ENCODE results near the gene BTBD19. TPM values are rescaled to one million over a fixed set of nuclear protein-coding genes. Genes with fewer than 3 reads are reported as not detected.

BTBD19 gene
- total and polyA plus RNA-seq, 9 of the 15 experiments (the other 6 are each of a cell fraction or from before 2014, with no cell fraction given) = 0.22 to 2.0 (median 0.95) TPM

DNA sequence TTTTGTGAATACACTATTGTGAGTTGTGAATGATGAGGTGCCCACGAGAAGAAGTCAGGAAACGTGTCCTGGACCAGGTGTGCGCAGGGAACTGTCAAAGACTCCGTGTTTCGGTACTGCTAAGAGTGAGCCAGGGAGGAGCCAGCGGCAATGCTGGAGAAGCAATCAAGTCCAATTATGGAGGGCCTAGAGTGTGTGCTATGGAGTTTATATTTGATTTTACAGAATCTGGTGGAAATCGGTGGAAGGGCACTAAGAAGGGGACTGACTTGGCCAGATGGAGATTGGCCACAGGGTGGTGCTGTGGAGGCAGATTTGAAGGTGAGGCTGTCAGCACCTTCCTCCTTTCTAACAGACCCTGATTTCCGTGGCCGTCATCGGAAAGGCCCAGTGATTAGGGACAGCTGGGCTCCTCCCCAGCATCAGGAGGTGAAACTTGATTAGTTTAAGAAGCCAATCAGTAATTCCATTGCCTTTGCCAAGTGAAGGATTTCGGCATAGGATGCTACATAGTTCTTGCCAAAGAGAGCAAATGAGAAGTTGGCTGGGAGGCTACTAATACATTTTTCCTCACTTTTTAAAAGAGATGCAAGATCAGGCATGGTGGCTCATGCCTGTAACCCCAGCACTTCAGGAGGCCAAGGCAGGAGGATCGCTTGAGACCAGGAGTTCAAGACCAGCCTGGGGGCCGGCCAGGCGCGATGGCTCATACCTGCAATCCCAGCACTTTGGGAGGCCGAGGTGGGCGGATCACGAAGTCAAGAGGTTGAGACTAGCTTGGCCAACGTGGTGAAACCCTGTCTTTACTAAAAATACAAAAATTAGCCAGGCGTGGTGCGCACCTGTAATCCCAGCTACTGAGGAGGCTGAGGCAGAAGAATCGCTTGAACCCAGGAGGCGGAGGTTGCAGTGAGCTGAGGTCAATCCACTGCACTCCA lies 27.7 kb downstream of the BTBD19 start (continued):
- no peak for TF ChIP-seq HMGN3 (IDR thresholded peaks at IDR 0.05; ENCODE audit: borderline replicate concordance, extremely low read depth, insufficient read length, low read depth, low read length)
- TF ChIP-seq ZNF76 (CRISPR knock-in tag; IDR thresholded peaks at IDR 0.05; ENCODE audit: borderline replicate concordance) = no peak
- no peak for TF ChIP-seq ZNF584 (CRISPR knock-in tag; IDR thresholded peaks at IDR 0.05; ENCODE audit: low read depth)
- TF ChIP-seq FOXM1 (IDR thresholded peaks at IDR 0.05; ENCODE audit: low read depth) = no peak
- no peak for TF ChIP-seq FOXM1 (CRISPR knock-in tag; IDR thresholded peaks at IDR 0.05; ENCODE audit: low read depth)
- TF ChIP-seq MIER1 (IDR thresholded peaks at IDR 0.05; ENCODE audit: low read depth) = no peak
- no peak for TF ChIP-seq RFX7 (CRISPR knock-in tag; IDR thresholded peaks at IDR 0.05)
- TF ChIP-seq TAF9B (IDR thresholded peaks at IDR 0.05; ENCODE audit: partially characterized antibody) = no peak
- TF ChIP-seq, protein P1, sequence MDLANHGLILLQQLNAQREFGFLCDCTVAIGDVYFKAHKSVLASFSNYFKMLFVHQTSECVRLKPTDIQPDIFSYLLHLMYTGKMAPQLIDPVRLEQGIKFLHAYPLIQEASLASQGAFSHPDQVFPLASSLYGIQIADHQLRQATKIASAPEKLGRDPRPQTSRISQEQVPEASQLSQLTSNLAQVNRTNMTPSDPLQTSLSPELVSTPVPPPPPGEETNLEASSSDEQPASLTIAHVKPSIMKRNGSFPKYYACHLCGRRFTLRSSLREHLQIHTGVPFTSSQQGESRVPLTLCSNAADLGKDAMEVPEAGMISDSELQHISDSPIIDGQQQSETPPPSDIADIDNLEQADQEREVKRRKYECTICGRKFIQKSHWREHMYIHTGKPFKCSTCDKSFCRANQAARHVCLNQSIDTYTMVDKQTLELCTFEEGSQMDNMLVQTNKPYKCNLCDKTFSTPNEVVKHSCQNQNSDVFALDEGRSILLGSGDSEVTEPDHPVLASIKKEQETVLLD (IDR thresholded peaks at IDR 0.05) = no peak
- no peak for TF ChIP-seq TBP (optimal IDR thresholded peaks at IDR 0.05; ENCODE audit: low read depth, low read length)
- TF ChIP-seq KLF1 (tag; IDR thresholded peaks at IDR 0.05) = no peak
- TF ChIP-seq, protein P2, sequence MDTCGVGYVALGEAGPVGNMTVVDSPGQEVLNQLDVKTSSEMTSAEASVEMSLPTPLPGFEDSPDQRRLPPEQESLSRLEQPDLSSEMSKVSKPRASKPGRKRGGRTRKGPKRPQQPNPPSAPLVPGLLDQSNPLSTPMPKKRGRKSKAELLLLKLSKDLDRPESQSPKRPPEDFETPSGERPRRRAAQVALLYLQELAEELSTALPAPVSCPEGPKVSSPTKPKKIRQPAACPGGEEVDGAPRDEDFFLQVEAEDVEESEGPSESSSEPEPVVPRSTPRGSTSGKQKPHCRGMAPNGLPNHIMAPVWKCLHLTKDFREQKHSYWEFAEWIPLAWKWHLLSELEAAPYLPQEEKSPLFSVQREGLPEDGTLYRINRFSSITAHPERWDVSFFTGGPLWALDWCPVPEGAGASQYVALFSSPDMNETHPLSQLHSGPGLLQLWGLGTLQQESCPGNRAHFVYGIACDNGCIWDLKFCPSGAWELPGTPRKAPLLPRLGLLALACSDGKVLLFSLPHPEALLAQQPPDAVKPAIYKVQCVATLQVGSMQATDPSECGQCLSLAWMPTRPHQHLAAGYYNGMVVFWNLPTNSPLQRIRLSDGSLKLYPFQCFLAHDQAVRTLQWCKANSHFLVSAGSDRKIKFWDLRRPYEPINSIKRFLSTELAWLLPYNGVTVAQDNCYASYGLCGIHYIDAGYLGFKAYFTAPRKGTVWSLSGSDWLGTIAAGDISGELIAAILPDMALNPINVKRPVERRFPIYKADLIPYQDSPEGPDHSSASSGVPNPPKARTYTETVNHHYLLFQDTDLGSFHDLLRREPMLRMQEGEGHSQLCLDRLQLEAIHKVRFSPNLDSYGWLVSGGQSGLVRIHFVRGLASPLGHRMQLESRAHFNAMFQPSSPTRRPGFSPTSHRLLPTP (IDR thresholded peaks at IDR 0.05; ENCODE audit: borderline replicate concordance, extremely low read depth, insufficient read length) = no peak
- TF ChIP-seq, protein P3, sequence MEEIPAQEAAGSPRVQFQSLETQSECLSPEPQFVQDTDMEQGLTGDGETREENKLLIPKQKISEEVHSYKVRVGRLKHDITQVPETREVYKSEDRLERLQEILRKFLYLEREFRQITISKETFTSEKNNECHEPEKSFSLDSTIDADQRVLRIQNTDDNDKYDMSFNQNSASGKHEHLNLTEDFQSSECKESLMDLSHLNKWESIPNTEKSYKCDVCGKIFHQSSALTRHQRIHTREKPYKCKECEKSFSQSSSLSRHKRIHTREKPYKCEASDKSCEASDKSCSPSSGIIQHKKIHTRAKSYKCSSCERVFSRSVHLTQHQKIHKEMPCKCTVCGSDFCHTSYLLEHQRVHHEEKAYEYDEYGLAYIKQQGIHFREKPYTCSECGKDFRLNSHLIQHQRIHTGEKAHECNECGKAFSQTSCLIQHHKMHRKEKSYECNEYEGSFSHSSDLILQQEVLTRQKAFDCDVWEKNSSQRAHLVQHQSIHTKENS (CRISPR knock-in tag; IDR thresholded peaks at IDR 0.05) = no peak
- no peak for TF ChIP-seq BRCA1 (IDR thresholded peaks at IDR 0.05)
- no peak for TF ChIP-seq BRCA1 (CRISPR knock-in tag; IDR thresholded peaks at IDR 0.05)
- TF ChIP-seq, protein P4, sequence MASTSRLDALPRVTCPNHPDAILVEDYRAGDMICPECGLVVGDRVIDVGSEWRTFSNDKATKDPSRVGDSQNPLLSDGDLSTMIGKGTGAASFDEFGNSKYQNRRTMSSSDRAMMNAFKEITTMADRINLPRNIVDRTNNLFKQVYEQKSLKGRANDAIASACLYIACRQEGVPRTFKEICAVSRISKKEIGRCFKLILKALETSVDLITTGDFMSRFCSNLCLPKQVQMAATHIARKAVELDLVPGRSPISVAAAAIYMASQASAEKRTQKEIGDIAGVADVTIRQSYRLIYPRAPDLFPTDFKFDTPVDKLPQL (IDR thresholded peaks at IDR 0.05; ENCODE audit: extremely low read depth, insufficient read length) = no peak
- TF ChIP-seq POLR3A (IDR thresholded peaks at IDR 0.05; ENCODE audit: borderline replicate concordance, extremely low read depth, insufficient read depth, insufficient read length) = no peak
- TF ChIP-seq MTA2 (IDR thresholded peaks at IDR 0.05; ENCODE audit: low read depth) = no peak
- no peak for TF ChIP-seq HDAC6 (IDR thresholded peaks at IDR 0.05; ENCODE audit: low read depth, low read length)
- TF ChIP-seq HDAC3 (IDR thresholded peaks at IDR 0.05; ENCODE audit: borderline replicate concordance, partially characterized antibody) = no peak
- TF ChIP-seq JUN (IDR thresholded peaks at IDR 0.05; ENCODE audit: borderline replicate concordance, low read depth, low read length) = 0 out of 2 replicates have a peak, but pooled peaks have one; percentile 31
- no peak for TF ChIP-seq JUN (CRISPR knock-in tag; IDR thresholded peaks at IDR 0.05; ENCODE audit: borderline replicate concordance)

All from K562 (cell line).